Ishikawa (cell line): Measurements from ENCODE around the gene RFXANK.

Source experiments
- CREB1 ChIP-seq: IDR thresholded peaks from 2 replicates; pipeline ENCODE4 v1.6.1; 2012; ENCODE audit warnings: low read depth
- EGR1 ChIP-seq: IDR thresholded peaks from 2 replicates; pipeline ENCODE4 v1.6.1; 2012
- EP300 ChIP-seq: IDR thresholded peaks from 2 replicates; pipeline ENCODE4 v1.6.1; 2012; ENCODE audit warnings: borderline replicate concordance
- FOXM1 ChIP-seq: IDR thresholded peaks from 2 replicates; pipeline ENCODE4 v1.6.1; 2012; ENCODE audit warnings: low read depth, borderline replicate concordance
- REST ChIP-seq: IDR thresholded peaks from 2 replicates; pipeline ENCODE4 v1.6.1; 2012; ENCODE audit warnings: low read depth, mild to moderate bottlenecking
- TCF12 ChIP-seq: IDR thresholded peaks from 2 replicates; pipeline ENCODE4 v1.6.1; 2012; ENCODE audit warnings: low read depth
- TEAD4 ChIP-seq: IDR thresholded peaks from 2 replicates; pipeline ENCODE4 v1.6.1; 2012

- TF ChIP-seq EP300: no peak
- TF ChIP-seq REST: no peak
- no peak for TF ChIP-seq EGR1
- TF ChIP-seq FOXM1: no peak
- TF ChIP-seq TEAD4: no peak
- TF ChIP-seq TCF12: no peak
- no peak for TF ChIP-seq CREB1
These were observed 31.0 kb downstream of the RFXANK start for GRCh38 chr19:19223060-19223459.
